Heart left ventricle (tissue), 16 donors: ENCODE data around the gene DKC1. TPM values are rescaled to one million over a fixed set of nuclear protein-coding genes. Genes with fewer than 3 reads are reported as not detected.

Source experiments
- ATAC-seq, 4 donors: fragments of 200-7000 bp; cut with Tn5 transposase; one replicate each; pipeline ENCODE4 v1.9.1; 2020 to 2022; ENCODE audit warnings: moderate library complexity in 4 of 4, mild to moderate bottlenecking in 3 of 4, moderate number of reproducible peaks in 1 of 4
- DNase-seq, 5 donors: peaks; one replicate each; pipeline ENCODE4 v3.0.0-alpha.2; 2020
- H3K27ac ChIP-seq, 12 donors: fragments of 200-600 bp; sonication (generic) in 4 of 12; one replicate each; pipeline versions ENCODE4 v1.5.0 to v1.8.0; 2016 to 2022; ENCODE audit warnings: mild to moderate bottlenecking in 2 of 12
- H3K27me3 ChIP-seq, 9 donors: fragments of 200-600 bp; sonication (generic) in 2 of 9; one replicate each; pipeline versions ENCODE4 v1.5.1 to v1.8.0; 2016 to 2022; ENCODE audit warnings: mild to moderate bottlenecking in 3 of 9
- H3K36me3 ChIP-seq, 9 donors: fragments of 200-600 bp; sonication (generic) in 2 of 9; one replicate each; pipeline versions ENCODE4 v1.5.0 to v1.8.0; 2018 to 2022; ENCODE audit warnings: mild to moderate bottlenecking in 2 of 9
- H3K4me1 ChIP-seq, 12 donors: fragments of 200-600 bp; sonication (generic) in 4 of 12; one replicate each; pipeline versions ENCODE4 v1.5.0 to v1.8.0; 2016 to 2022; ENCODE audit warnings: mild to moderate bottlenecking in 3 of 12
- H3K4me3 ChIP-seq, 12 donors: fragments of 200-600 bp; sonication (generic) in 4 of 12; one replicate each; pipeline versions ENCODE4 v1.5.0 to v1.8.0; 2017 to 2022; ENCODE audit warnings: mild to moderate bottlenecking in 9 of 12, moderate library complexity in 4 of 12
- H3K9me3 ChIP-seq, 12 donors: fragments of 200-600 bp; sonication (generic) in 4 of 12; one replicate each; pipeline versions ENCODE4 v1.5.0 to v1.8.0; 2016 to 2022; ENCODE audit warnings: mild to moderate bottlenecking in 1 of 12
- POLR2A ChIP-seq, 2 donors: fragments of 450-650 bp; IDR thresholded peaks; one replicate each; pipeline ENCODE4 v1.6.1; 2017; ENCODE audit warnings: antibody characterized with exemption in 2 of 2, mild to moderate bottlenecking in 2 of 2, moderate library complexity in 2 of 2
- WGBS, 4 donors: extraction: QIAGEN DNeasy Blood & Tissue Kit in 2 of 4; methylation state at CpG; one replicate each; pipeline versions ENCODE4 v1.1.5 to v1.1.7; 2013 to 2018; 5-methylcytosine and 5-hydroxymethylcytosine counted together
- intact Hi-C, 10 donors: fragments of 100-400 bp; cut with DNase I; formaldehyde crosslinking; loops; one replicate each; pipeline versions ENCODE4 v1.11.1 to v1.14.2; 2022
- long read RNA-seq, 3 donors: library from polyadenylated mRNA; unstranded; transcript quantifications; one replicate each; pipeline ENCODE4 v2.0.0, GENCODE V29; 2020 to 2021
- polyA plus RNA-seq, 2 donors: library from polyadenylated mRNA; stranded (reverse); fragments of 200-250 nt; gene quantifications; one replicate each; pipeline ENCODE4 v1.2.3, GENCODE V29; 2013
- total RNA-seq, 9 donors: library from RNA; depleted of rRNA in 2 of 9; stranded (reverse); fragments of >200 nt in 2 of 9; fragmentation: NEBNext Ultra II Directional in 3 of 9; extraction: Animal tissue kit (Norgen Biotek cat#: 25700) in 3 of 9; gene quantifications; one replicate each; pipeline versions ENCODE4 v1.1.0 to v1.2.4, GENCODE V29; 2016 to 2023
- TF ChIP-seq, protein P1 (sequence below), 12 donors: fragments of 200-600 bp; sonication (generic) in 4 of 12; IDR thresholded peaks; one replicate each; pipeline versions ENCODE4 v1.5.0 to v1.8.0; 2018 to 2022; ENCODE audit warnings: antibody characterized with exemption in 12 of 12, mild to moderate bottlenecking in 5 of 12
- donor health status: ischemic (EF 13 %, LVEDD 7.1; RV severe dilation, severe dysfunction).
- donor health status: healthy with polysubstance abuse.
- donor health status: DM: no; HTN: yes; CAD: no.
- donor health status: DM: no; HTN: no; CAD: no.
- donor health status: ischemic (EF 25% LVEDD 6.9; RV normal size, moderate dysfunction).
- donor health status: ischemic (EF 25% LVEDD 5.7; RV mildly dilated, moderate dysfunction).
- donor health status: healthy.
- donor health status: DM: yes; HTN: yes; CAD: no.
- donor health status: ischemic (EF 35%, LVEDD 5.7; RV mildly dilated, moderate dysfunction).
- donor health status: nonischemic (EF 11% LVEDD 7.7; RV severe dilation, severe dysfunction).
- donor health status: DM: yes; HTN: yes; CAD: no.
- donor health status: PGD.
- donor health status: ischemic (EF 29% LVEDD 5.4; RV normal size, mild dysfunction).
- donor health status: nonischemic (EF 23%, LVEDD 6.1; RV moderate dilation, normal function).

DKC1 gene
- total RNA-seq, result 10 to 100 TPM; 12.9 to 31.0 (median 23.6) TPM
- polyA plus RNA-seq, result 10 to 100 TPM; 13.7 to 31.9 TPM
- long read RNA-seq, donor 1, transcript DKC1-201 (15 exons, 2,577 nt), result major isoform, 24 of 43 reads
- long read RNA-seq, donor 1, partial matches to known transcripts, result 17 of 43 reads
- long read RNA-seq, donor 1, other reads (novel, unspliced or antisense), result 2 of 43 reads
- long read RNA-seq, donor 2, transcript DKC1-201 (15 exons, 2,577 nt), result major isoform, 37 of 160 reads
- long read RNA-seq, donor 2, partial matches to known transcripts, result 117 of 160 reads
- long read RNA-seq, donor 2, other reads (novel, unspliced or antisense), result 6 of 160 reads
- long read RNA-seq, donor 3, transcript DKC1-201 (15 exons, 2,577 nt), result major isoform, 17 of 33 reads
- long read RNA-seq, donor 3, partial matches to known transcripts, result 14 of 33 reads
- long read RNA-seq, donor 3, other reads (novel, unspliced or antisense), result 2 of 33 reads

DNA sequence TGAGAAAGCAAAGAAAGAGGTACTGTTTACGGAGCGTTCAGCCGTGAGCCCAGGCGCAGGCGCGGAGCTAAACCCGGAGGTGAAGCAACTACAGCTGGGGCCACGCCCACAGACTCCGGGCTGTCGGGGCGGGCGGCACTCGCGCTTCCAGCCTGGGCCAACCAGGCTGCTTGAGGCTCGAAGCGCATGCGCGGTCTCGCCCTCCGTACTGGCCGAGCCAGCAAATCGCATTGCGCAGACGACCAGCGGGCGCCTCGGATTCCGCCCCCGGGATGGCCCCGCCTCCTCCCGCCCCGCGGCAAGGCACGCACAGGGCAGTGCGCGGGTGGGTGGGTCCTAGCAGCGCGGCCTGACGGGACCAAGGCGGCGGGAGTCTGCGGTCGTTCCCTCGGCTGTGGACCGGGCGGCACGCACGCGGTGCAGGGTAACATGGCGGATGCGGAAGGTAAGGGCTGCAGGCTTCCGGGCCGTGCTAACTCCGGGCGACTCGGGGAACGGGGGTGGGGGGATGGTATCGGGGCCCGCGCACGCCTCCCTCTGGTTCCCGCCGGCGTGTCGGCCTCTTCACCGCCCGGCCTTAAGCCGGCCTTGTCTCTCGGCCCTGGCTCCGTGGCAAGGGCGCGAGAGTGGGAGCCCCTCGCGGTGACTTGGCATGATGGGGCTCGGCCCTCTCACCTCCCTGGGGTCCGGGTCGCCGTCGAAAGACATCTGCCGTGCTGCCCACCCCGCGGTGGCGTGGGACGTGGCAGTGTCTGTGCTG lies at the start of gene DKC1:
Gene DKC1, plus strand, starts transcription at position 328 of the 760 bp plus-strand sequence. Its CDS starts 102 bp downstream, at position 430.
- 0 to 37% (median 19%) methylated on average over 71 to 84 of the region's 84 CpGs for WGBS, 4 donors
- Histone ChIP-seq H3K4me1 (peaks cover 0 to 15% (median 1%) of the 10 kb centered on the region in 12 donors), H3K36me3 (peaks cover 0 to 30% (median 27%) of the 10 kb centered on the region in 9 donors), H3K27me3 (no peaks in the 10 kb centered on the region), H3K27ac (peak within 1 kb of the TSS in 11 of 12 donors; percentile 50 to 77 (median 66)), H3K4me3 (peak within 1 kb of the TSS; percentile 35 to 92 (median 72)), H3K9me3 (no peaks in the 10 kb centered on the region)
- peak; percentile 98 to 99 (median 98) for ATAC-seq
- TF ChIP-seq, protein P1, sequence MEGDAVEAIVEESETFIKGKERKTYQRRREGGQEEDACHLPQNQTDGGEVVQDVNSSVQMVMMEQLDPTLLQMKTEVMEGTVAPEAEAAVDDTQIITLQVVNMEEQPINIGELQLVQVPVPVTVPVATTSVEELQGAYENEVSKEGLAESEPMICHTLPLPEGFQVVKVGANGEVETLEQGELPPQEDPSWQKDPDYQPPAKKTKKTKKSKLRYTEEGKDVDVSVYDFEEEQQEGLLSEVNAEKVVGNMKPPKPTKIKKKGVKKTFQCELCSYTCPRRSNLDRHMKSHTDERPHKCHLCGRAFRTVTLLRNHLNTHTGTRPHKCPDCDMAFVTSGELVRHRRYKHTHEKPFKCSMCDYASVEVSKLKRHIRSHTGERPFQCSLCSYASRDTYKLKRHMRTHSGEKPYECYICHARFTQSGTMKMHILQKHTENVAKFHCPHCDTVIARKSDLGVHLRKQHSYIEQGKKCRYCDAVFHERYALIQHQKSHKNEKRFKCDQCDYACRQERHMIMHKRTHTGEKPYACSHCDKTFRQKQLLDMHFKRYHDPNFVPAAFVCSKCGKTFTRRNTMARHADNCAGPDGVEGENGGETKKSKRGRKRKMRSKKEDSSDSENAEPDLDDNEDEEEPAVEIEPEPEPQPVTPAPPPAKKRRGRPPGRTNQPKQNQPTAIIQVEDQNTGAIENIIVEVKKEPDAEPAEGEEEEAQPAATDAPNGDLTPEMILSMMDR (IDR thresholded peaks at IDR 0.05), result peak in 4 of 12 donors; percentile 19 to 24 (median 22)
- peak in 1 of 2 donors; percentile 41 for TF ChIP-seq POLR2A (IDR thresholded peaks at IDR 0.05)
- intact Hi-C loops, result loop anchor here in 2 of 10 donors (2.0 kb wide), 2 partner anchors 42 to 44 kb away; partner anchors contain the start of gene MPP1 (in 1 of the 2)
- DNase-seq, result peak; percentile 94 to 98 (median 97)

DNA sequence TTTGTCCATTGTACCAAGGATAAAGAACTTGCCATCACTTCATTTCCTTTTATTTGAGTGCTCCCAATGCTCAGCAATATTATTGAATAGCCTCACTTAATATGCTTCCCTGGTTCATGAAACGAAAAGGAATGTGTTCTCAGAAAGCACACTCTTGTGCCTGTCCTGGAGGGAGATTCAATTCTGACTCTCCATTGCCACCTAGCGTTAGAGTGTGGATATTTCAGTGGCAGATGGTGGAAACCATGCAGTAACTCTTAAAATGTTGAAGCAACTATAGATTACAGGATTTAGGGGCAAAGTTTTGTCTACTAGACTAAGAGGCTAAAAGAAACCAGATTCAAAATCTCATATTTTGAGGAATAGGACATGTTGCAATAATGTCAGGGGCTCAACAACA lies 47.7 kb upstream of the DKC1 start:
- no peak for DNase-seq
- H3K4me1 ChIP-seq, result peaks cover 0 to 63% (median 35%) of the 10 kb centered on the region in 12 donors
- WGBS, 4 donors, result 0 to 7% (median 1%) methylated on average over 2 of the region's 2 CpGs
- peaks cover 0 to 49% (median 28%) of the 10 kb centered on the region in 9 donors for H3K36me3 ChIP-seq
- no peak overlapping the region for H3K27ac ChIP-seq
- H3K27me3 ChIP-seq, result peaks cover 0 to 6% (median 0%) of the 10 kb centered on the region in 9 donors
- intact Hi-C loops, result loop anchor here in 4 of 10 donors (2.0 to 5.0 kb wide), 3 partner anchors 32 to 37 kb away; partner anchors contain the start of gene GAB3 (in 1 of the 4)
- TF ChIP-seq POLR2A (IDR thresholded peaks at IDR 0.05), result no peak
- TF ChIP-seq, protein P1 (IDR thresholded peaks at IDR 0.05), result peak; percentile 55 to 86 (median 70)
- peak in 3 of 4 donors; percentile 59 to 73 (median 70) for ATAC-seq
- no peaks in the 10 kb centered on the region for H3K9me3 ChIP-seq
- no peak overlapping the region for H3K4me3 ChIP-seq

DNA sequence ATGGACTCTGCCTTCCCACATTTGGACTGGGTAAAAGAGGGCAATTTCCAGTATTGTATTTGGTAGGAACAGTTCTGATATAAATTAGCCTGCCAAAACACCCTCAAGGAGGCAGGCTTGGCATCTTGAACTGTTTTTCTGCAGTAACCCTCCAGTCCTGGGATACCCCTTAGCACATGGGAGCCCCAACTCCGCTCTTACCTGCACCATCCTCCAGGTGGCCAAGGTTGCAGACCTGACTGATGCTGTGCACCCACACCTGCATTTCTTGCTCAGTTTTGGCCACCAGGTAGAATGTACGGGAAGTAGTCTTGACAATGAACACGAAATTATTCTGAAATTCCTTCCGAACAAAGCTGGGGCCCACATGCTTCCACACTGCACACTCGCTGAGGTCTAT lies 46.8 kb upstream of the DKC1 start:
- no peak for DNase-seq
- ATAC-seq, result no peak
- intact Hi-C loops, result loop anchor here in 3 of 10 donors (2.0 to 5.0 kb wide), 2 partner anchors 33 to 36 kb away; partner anchors contain the start of gene GAB3 (in 1 of the 3)
- 64 to 97% (median 85%) methylated on average over 3 to 5 of the region's 5 CpGs for WGBS, 4 donors
- peaks cover 0 to 6% (median 0%) of the 10 kb centered on the region in 9 donors for H3K27me3 ChIP-seq
- H3K9me3 ChIP-seq, result peaks cover 0 to 1% (median 0%) of the 10 kb centered on the region in 12 donors
- TF ChIP-seq, protein P1 (IDR thresholded peaks at IDR 0.05), result no peak
- TF ChIP-seq POLR2A (IDR thresholded peaks at IDR 0.05), result no peak
- H3K4me3 ChIP-seq, result no peak overlapping the region
- no peak overlapping the region for H3K27ac ChIP-seq
- peaks cover 0 to 70% (median 35%) of the 10 kb centered on the region in 12 donors for H3K4me1 ChIP-seq
- peaks cover 0 to 41% (median 28%) of the 10 kb centered on the region in 9 donors for H3K36me3 ChIP-seq
